NCI-H460 (cell line): ENCODE data around the gene KCNIP3. TPM values are rescaled to one million over a fixed set of nuclear protein-coding genes. Genes with fewer than 3 reads are reported as not detected.
"Not testable (repeated sequence)": the region's sequence is repeated elsewhere in the genome, so short reads cannot be mapped to it uniquely, and the experiment has no call there.

Experiments used
- DNase-seq: peaks from one replicate; pipeline ENCODE4 v3.0.0-alpha.2; 2016; ENCODE audit warnings: low read depth; ENCODE audit errors: extremely low read depth
- polyA plus RNA-seq: library from polyadenylated mRNA; depleted of rRNA; stranded (reverse); fragments of >200 nt; gene quantifications from 2 replicates; pipeline ENCODE4 v1.2.3, GENCODE V29; 2014; cell fraction: nucleus; rRNA removed
- total RNA-seq: library from RNA; depleted of rRNA; stranded (reverse); fragments of >200 nt; shearing (Covaris generic); gene quantifications from 2 replicates; pipeline ENCODE4 v1.2.3, GENCODE V29; 2014; rRNA removed

KCNIP3 gene
- 3.8 and 4.5 TPM in 2 replicates for total RNA-seq
- polyA plus RNA-seq = 15.0 and 18.6 TPM in 2 replicates

DNA sequence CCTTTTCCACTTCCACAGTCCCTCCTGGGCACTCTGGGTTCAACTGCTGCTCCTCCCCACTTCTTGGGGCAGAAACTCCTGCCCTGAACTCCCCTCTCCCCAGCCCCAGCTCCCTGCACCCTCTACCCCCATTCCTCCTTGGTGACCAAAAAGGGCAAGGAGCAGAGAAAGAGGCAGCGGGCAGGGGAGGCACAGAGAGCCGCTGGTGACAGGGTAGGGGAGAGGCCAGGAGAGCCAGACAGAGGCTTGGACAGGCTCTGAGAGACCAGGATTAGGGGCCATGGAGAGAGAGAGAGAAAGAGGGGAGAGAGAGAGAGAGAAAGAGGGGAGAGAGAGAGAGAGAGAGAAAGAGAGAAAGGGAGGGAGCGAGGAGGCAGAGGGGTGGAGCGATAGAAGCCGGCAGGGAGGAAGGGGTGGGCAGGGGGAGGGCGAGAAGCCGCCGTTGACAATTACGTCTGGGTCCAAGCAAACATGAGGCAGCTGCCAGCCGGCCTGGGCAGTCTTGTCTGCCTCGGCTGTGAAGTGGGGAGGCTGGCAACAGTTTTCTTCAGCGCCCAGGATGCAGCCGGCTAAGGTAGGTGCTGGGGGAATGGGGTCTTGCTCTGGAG is at the start of gene KCNIP3:
KCNIP3 (plus strand) TSS at position 468 of the 608 bp plus-strand sequence; CDS start at position 560, 92 bp downstream.
- DNase-seq = no peak

- DNase-seq = no peak
These were observed 38.9 kb upstream of the KCNIP3 start for GRCh38 chr2:95258271-95258670.

GRCh38 chr2:95260028-95261023 is 36.8 kb upstream of the KCNIP3 start:
- DNase-seq = no peak

DNA sequence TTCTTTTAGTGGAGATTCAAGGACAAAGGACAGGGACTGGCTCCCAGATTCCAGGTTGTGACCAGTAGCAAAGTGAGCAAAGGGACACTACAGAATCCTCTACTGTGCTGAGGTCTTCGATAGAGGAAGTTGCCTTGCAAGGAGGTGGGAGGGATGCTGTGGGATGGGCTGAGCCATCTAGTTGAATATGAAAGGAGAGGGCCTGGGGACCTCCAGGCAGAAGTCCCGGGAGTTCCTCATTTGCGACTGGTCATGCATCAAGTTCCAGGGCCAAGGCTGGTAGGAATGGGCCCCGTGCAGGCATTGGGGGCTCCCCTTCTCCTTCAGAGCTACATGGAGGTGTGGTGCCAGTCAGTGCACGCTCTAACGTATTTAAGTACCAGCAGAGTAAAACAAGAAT is 35.5 kb upstream of the KCNIP3 start:
- DNase-seq = no peak

- no peak for DNase-seq
These were observed 34.1 kb upstream of the KCNIP3 start for GRCh38 chr2:95262896-95263542.

DNA sequence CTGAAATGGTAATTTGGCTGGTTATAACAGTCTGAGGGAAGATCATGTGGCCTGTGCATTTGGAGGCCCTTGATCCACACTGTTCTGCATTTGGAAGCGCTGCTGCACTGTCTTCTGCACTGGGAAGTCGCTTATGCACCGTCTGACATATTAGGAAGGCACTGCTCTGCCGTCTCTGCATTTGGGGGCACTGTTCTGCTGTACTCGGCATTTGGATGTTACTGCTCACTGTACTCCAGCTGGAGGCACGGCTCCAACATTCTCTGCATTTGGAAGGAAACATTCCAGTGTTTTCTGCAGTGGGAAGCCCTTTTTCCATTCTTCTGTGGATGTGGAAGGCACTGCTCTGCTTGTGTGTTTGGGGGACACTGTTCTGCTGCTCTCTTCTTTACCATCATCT is 32.5 kb upstream of the KCNIP3 start:
- no peak for DNase-seq

DNA sequence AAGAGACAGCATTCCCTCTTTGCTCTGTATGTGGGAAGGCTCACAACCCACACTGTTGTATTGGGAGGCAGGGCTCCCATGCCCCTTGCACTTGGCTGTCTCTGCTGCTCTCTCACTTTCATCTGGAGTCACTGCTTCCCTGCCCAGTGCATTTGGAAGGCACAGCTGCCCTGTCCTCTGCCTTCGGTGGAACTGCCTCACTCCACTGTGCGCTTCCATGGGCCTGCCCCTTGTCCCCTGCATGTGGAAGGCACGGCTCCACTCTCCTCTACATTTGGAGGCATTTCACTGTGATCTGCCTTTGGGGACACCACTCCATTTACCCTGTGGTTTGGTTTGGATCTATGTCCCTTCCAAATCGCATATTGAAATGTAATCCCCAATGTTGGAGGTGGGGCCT is 32.0 kb upstream of the KCNIP3 start:
- no peak for DNase-seq

GRCh38 chr2:95266781-95267430 is 30.2 kb upstream of the KCNIP3 start:
- no peak for DNase-seq

GRCh38 chr2:95267458-95268210 is 29.5 kb upstream of the KCNIP3 start:
- no peak for DNase-seq

GRCh38 chr2:95268211-95269035 is 28.7 kb upstream of the KCNIP3 start:
- DNase-seq = no peak

DNA sequence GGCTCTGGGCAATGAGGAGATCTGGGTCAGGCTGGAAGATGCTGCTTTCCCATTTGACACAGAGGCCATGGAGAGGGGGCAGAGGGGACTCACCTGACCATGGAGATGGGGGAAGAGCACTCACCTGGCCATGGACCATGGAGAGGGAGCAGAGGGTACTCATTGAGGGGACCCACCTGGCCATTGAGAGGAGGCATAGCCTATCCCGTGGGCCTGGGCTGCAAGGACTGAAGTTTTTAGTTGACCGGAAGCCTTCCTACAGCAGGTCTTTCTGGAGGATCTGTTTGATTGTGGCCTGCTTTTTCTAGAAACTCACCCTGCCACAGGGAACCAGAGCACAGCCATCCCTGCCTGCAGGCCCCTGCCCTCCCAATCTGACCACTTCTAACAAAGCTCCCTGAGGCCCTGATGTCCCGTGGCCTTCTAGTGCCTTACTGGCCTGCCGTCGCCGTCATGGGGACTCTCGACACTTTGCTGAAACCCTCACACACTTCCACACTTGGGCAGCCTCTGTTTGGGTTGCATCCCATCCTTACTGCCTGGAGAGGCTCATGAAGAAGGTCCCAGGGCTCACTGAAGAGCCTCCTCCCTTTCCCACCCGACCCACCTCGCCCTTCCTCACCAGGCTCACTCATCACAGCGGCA is 28.0 kb upstream of the KCNIP3 start:
- no peak for DNase-seq

DNA sequence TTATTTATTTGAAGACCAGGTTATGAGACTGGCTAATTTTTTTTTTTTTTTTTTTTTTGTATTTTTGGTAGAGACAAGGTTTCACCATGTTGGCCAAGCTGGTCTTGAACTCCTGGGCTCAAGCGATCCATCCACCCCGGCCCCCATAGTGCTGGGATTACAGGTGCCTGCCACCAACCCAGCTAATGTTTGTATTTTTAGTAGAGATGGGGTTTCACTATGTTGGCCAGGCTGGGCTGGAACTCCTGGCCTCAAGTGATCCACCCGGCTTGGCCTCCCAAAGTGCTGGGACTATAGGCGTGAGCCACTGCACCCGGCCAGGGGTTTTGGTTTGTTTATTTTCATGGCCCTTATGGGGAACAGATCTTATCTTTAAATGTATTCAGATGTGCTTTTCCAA is 27.4 kb upstream of the KCNIP3 start:
- DNase-seq = not testable (repeated sequence)

- DNase-seq = no peak
These were observed 26.5 kb upstream of the KCNIP3 start for GRCh38 chr2:95270541-95271081.

DNA sequence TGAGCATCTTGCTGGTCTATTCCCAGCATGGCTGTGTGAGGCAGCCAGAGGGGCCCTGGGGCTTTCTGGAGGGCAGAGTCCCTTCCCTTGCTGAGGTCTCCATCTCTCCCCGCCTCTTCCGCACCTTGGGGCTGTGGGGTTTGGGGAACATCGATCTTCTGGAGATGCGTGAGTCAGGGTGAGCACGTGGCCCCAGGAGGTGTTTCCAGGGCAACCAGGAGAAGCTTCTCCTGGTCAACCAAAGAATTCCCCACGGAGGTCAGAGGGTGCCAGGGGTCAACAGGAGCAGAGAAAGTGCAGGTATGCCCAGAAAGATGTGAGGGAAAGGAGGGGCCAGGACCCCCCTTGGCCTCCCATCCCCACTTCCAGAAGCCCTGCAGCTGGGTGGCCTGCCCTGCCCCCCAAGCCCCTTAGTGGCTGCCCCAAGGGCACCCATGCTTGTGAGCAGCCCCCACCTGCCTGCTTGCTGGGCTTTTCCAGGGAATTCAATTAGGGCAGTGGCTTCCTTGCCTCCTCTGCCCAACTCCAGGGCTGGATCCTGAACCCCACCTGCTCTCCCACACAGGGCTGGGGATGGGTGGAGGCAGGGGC is 25.7 kb upstream of the KCNIP3 start:
- no peak for DNase-seq

DNA sequence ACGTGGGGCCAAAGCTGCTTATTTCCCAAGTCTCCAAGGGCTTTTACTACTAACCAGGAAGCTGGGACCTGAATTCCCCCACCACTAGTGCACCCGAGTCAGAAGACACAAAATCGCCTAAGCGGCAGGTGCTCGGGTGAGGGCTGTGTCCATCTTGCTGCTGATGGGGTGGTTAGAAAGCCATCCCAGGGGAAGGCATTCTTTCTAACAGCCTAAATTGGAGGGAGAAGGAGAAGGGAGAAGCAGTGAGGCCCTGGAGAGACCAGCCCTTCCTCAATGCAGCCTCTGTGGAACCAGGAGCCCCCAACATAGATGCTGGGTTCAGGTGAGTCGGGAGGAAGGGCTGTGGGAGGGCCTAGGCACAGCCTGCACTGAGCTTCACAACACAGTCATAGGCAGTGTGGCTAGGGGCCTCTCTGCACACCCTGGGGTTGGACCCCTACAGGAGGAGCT is 24.8 kb upstream of the KCNIP3 start:
- DNase-seq = no peak

GRCh38 chr2:95272781-95273180 is 24.4 kb upstream of the KCNIP3 start:
- no peak for DNase-seq

GRCh38 chr2:95273566-95274290 is 23.4 kb upstream of the KCNIP3 start:
- no peak for DNase-seq
